Heart right ventricle (tissue), 16 donors: ENCODE measurements around the gene TRIM66. TPM values are rescaled to one million over a fixed set of nuclear protein-coding genes. Genes with fewer than 3 reads are reported as not detected.
A peak's percentile ranks its signal among the peaks of the same experiment; 100 is the strongest.

ENCODE experiments used
- ATAC-seq, 8 donors: fragments of 200-7000 bp; cut with Tn5 transposase; one replicate each; pipeline ENCODE4 v1.9.1; 2020; ENCODE audit warnings: mild to moderate bottlenecking in 8 of 8, moderate library complexity in 8 of 8, moderate number of reproducible peaks in 1 of 8
- DNase-seq, 2 donors: peaks; one replicate each; pipeline ENCODE4 v3.0.0-alpha.2; 2020
- H3K27ac ChIP-seq, 10 donors: fragments of 200-600 bp; sonication (generic) in 2 of 10; one replicate each; pipeline versions ENCODE4 v1.5.0 to v1.8.0; 2020 to 2022; ENCODE audit warnings: mild to moderate bottlenecking in 3 of 10
- H3K27me3 ChIP-seq, 7 donors: fragments of 200-600 bp; one replicate each; pipeline ENCODE4 v1.8.0; 2021 to 2022; ENCODE audit warnings: mild to moderate bottlenecking in 2 of 7
- H3K36me3 ChIP-seq, 9 donors: fragments of 200-600 bp; sonication (generic) in 1 of 9; one replicate each; pipeline versions ENCODE4 v1.5.0 to v1.8.0; 2020 to 2022; ENCODE audit warnings: mild to moderate bottlenecking in 2 of 9
- H3K4me1 ChIP-seq, 9 donors: fragments of 200-600 bp; sonication (generic) in 1 of 9; one replicate each; pipeline versions ENCODE4 v1.5.0 to v1.8.0; 2020 to 2022; ENCODE audit warnings: mild to moderate bottlenecking in 4 of 9
- H3K4me3 ChIP-seq, 10 donors: fragments of 200-600 bp; sonication (generic) in 2 of 10; one replicate each; pipeline versions ENCODE4 v1.5.0 to v1.8.0; 2020 to 2022; ENCODE audit warnings: mild to moderate bottlenecking in 7 of 10, moderate library complexity in 2 of 10
- H3K9me3 ChIP-seq, 11 donors: fragments of 200-600 bp in 10 of 11; sonication (generic) in 2 of 11; one replicate each; pipeline versions ENCODE4 v1.5.0 to v1.8.0; 2013 to 2022; ENCODE audit warnings: mild to moderate bottlenecking in 2 of 11, control low read depth in 1 of 11, moderate library complexity in 1 of 11
- WGBS, 2 donors: extraction: QIAGEN DNeasy Blood & Tissue Kit; methylation state at CpG; one replicate each; pipeline ENCODE4 v1.1.7; 2013; ENCODE audit warnings: inconsistent platforms in 1 of 2; 5-methylcytosine and 5-hydroxymethylcytosine counted together
- intact Hi-C, 10 donors: fragments of 100-400 bp; cut with DNase I; formaldehyde crosslinking; loops; one replicate each; pipeline versions ENCODE4 v1.11.1 to v1.14.2; 2022
- polyA plus RNA-seq, 2 donors: library from polyadenylated mRNA; stranded (reverse); fragments of 200-250 nt; gene quantifications; one replicate each; pipeline ENCODE4 v1.2.3, GENCODE V29; 2013
- total RNA-seq, 10 donors: library from RNA; stranded (reverse); fragmentation: NEBNext Ultra II Directional in 3 of 10; extraction: Animal tissue kit (Norgen Biotek cat#: 25700) in 3 of 10; gene quantifications; one replicate each; pipeline versions ENCODE4 v1.2.1 to v1.2.4, GENCODE V29; 2021 to 2023
- TF ChIP-seq, protein P1 (sequence below), 9 donors: fragments of 200-600 bp; sonication (generic) in 2 of 9; IDR thresholded peaks; one replicate each; pipeline versions ENCODE4 v1.5.0 to v1.8.0; 2021 to 2022; ENCODE audit warnings: antibody characterized with exemption in 9 of 9, mild to moderate bottlenecking in 5 of 9, moderate library complexity in 1 of 9
- donor health status: Arrhythmogenic right ventricular cardiomyopathy.
- donor health status: ischemic (EF 13 %, LVEDD 7.1; RV severe dilation, severe dysfunction).
- donor health status: healthy with polysubstance abuse.
- donor health status: DM: no; HTN: yes; CAD: no.
- donor health status: DM: no; HTN: no; CAD: no.
- donor health status: ischemic (EF 25% LVEDD 6.9; RV normal size, moderate dysfunction).
- donor health status: ischemic (EF 25% LVEDD 5.7; RV mildly dilated, moderate dysfunction).
- donor health status: healthy.
- donor health status: DM: yes; HTN: yes; CAD: no.
- donor health status: Ischemic cardiomyopathy.
- donor health status: ischemic (EF 35%, LVEDD 5.7; RV mildly dilated, moderate dysfunction).
- donor health status: nonischemic (EF 11% LVEDD 7.7; RV severe dilation, severe dysfunction).
- donor health status: DM: yes; HTN: yes; CAD: no.
- donor health status: PGD.
- donor health status: ischemic (EF 29% LVEDD 5.4; RV normal size, mild dysfunction).
- donor health status: nonischemic (EF 23%, LVEDD 6.1; RV moderate dilation, normal function).

Gene TRIM66
- total and polyA plus RNA-seq, 12 donors: 0.33 to 7.4 (median 2.8) TPM

- TF ChIP-seq, protein P1, sequence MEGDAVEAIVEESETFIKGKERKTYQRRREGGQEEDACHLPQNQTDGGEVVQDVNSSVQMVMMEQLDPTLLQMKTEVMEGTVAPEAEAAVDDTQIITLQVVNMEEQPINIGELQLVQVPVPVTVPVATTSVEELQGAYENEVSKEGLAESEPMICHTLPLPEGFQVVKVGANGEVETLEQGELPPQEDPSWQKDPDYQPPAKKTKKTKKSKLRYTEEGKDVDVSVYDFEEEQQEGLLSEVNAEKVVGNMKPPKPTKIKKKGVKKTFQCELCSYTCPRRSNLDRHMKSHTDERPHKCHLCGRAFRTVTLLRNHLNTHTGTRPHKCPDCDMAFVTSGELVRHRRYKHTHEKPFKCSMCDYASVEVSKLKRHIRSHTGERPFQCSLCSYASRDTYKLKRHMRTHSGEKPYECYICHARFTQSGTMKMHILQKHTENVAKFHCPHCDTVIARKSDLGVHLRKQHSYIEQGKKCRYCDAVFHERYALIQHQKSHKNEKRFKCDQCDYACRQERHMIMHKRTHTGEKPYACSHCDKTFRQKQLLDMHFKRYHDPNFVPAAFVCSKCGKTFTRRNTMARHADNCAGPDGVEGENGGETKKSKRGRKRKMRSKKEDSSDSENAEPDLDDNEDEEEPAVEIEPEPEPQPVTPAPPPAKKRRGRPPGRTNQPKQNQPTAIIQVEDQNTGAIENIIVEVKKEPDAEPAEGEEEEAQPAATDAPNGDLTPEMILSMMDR (IDR thresholded peaks at IDR 0.05): no peak
- peaks cover 0 to 67% (median 5%) of the 10 kb centered on the region in 9 donors for H3K36me3 ChIP-seq
- intact Hi-C loops: no loop called here
- WGBS, 2 donors: 58% methylated on average over 8 of the region's 8 CpGs
- no peaks in the 10 kb centered on the region for H3K9me3 ChIP-seq
- H3K27ac ChIP-seq: peak overlapping the region in 8 of 10 donors; percentile 18 to 80 (median 45)
- no peak for DNase-seq
- no peaks in the 10 kb centered on the region for H3K27me3 ChIP-seq
- peak in 1 of 8 donors; percentile 30 for ATAC-seq
- peaks cover 30 to 70% (median 66%) of the 10 kb centered on the region in 9 donors for H3K4me1 ChIP-seq
- H3K4me3 ChIP-seq: no peak overlapping the region
Measured at GRCh38 chr11:8713760-8714454, 31.4 kb upstream of the TRIM66 start.

GRCh38 chr11:8712506-8712905, 30.0 kb upstream of the TRIM66 start:
- TF ChIP-seq, protein P1 (IDR thresholded peaks at IDR 0.05): no peak
- Histone ChIP-seq H3K9me3 (no peaks in the 10 kb centered on the region), H3K4me1 (peaks cover 32 to 71% (median 67%) of the 10 kb centered on the region in 9 donors), H3K36me3 (peaks cover 0 to 66% (median 5%) of the 10 kb centered on the region in 9 donors), H3K4me3 (no peak overlapping the region), H3K27me3 (no peaks in the 10 kb centered on the region), H3K27ac (no peak overlapping the region)
- 95 to 96% methylated on average over 12 of the region's 12 CpGs for WGBS, 2 donors
- DNase-seq (no peak), ATAC-seq (no peak)
- intact Hi-C loops: no loop called here

GRCh38 chr11:8711895-8712442, 29.5 kb upstream of the TRIM66 start:
- Histone ChIP-seq H3K9me3 (no peaks in the 10 kb centered on the region), H3K27me3 (no peaks in the 10 kb centered on the region), H3K27ac (peak overlapping the region in 1 of 10 donors; percentile 18), H3K4me3 (no peak overlapping the region), H3K4me1 (peaks cover 32 to 71% (median 67%) of the 10 kb centered on the region in 9 donors), H3K36me3 (peaks cover 0 to 66% (median 1%) of the 10 kb centered on the region in 9 donors)
- DNase-seq (no peak), ATAC-seq (no peak)
- intact Hi-C loops: no loop called here
- 78 to 85% methylated on average over 5 of the region's 5 CpGs for WGBS, 2 donors
- TF ChIP-seq, protein P1 (IDR thresholded peaks at IDR 0.05): no peak

GRCh38 chr11:8709777-8710176, 27.3 kb upstream of the TRIM66 start:
- intact Hi-C loops: loop anchor here in 2 of 10 donors (5.0 kb wide), 2 partner anchors 98 to 103 kb away; a partner anchor contains a TSS
- TF ChIP-seq, protein P1 (IDR thresholded peaks at IDR 0.05): no peak
- peaks cover 28 to 57% (median 49%) of the 10 kb centered on the region in 9 donors for H3K4me1 ChIP-seq
- H3K27ac ChIP-seq: peak overlapping the region in 9 of 10 donors; percentile 57 to 89 (median 84)
- ATAC-seq (no peak), DNase-seq (no peak)
- peaks cover 0 to 66% (median 0%) of the 10 kb centered on the region in 9 donors for H3K36me3 ChIP-seq
- WGBS, 2 donors: 75 to 80% methylated on average over 4 of the region's 4 CpGs
- no peak overlapping the region for H3K4me3 ChIP-seq
- no peaks in the 10 kb centered on the region for H3K27me3 ChIP-seq
- H3K9me3 ChIP-seq: no peaks in the 10 kb centered on the region
